Type B pancreatic cell (in vitro differentiated cells): ENCODE measurements around the gene ADAM12. TPM values are rescaled to one million over a fixed set of nuclear protein-coding genes. Genes with fewer than 3 reads are reported as not detected.

Experiments used
- DNase-seq: peaks from one replicate; pipeline ENCODE4 v3.0.0; 2021; ENCODE audit warnings: mixed read lengths; ENCODE audit not compliant: unreplicated experiment; ENCODE audit errors: extremely low spot score
- H3K27ac Mint-ChIP-seq: 2 replicates; pipeline ENCODE4 v1.8.0; 2021; ENCODE audit warnings: mild to moderate bottlenecking, mixed read lengths
- H3K27me3 Mint-ChIP-seq: 2 replicates; pipeline ENCODE4 v1.8.0; 2021; ENCODE audit warnings: mixed read lengths
- H3K36me3 Mint-ChIP-seq: 2 replicates; pipeline ENCODE4 v1.8.0; 2021; ENCODE audit warnings: mixed read lengths
- H3K4me1 Mint-ChIP-seq: one replicate; pipeline ENCODE4 v1.8.0; 2021; ENCODE audit warnings: mixed read lengths; ENCODE audit not compliant: unreplicated experiment
- H3K4me3 Mint-ChIP-seq: 2 replicates; pipeline ENCODE4 v1.8.0; 2021; ENCODE audit warnings: mild to moderate bottlenecking, mixed read lengths
- H3K9me3 Mint-ChIP-seq: 2 replicates; pipeline ENCODE4 v1.8.0; 2021; ENCODE audit warnings: mixed read lengths
- CTCF ChIP-seq: fragments of 200-600 bp; sonication (generic); conservative IDR thresholded peaks from 2 replicates; pipeline ENCODE4 v1.5.0; 2021; ENCODE audit warnings: antibody characterized with exemption, mild to moderate bottlenecking
- total RNA-seq: library from RNA; stranded (reverse); gene quantifications from 2 replicates; pipeline ENCODE4 v1.2.1, GENCODE V29; 2021; ENCODE audit warnings: low replicate concordance

Gene ADAM12
- total RNA-seq, 1 donor from 2014 or later, result 31.6 TPM

GRCh38 chr10:126119599-126119998 lies 268.7 kb downstream of the ADAM12 start:
- no peak overlapping the region for H3K27ac Mint-ChIP-seq
- H3K36me3 Mint-ChIP-seq, result no peaks in the 10 kb centered on the region
- no peak for TF ChIP-seq CTCF
- H3K27me3 Mint-ChIP-seq, result peaks cover 3% of the 10 kb centered on the region
- H3K9me3 Mint-ChIP-seq, result peaks cover 5% of the 10 kb centered on the region
- H3K4me1 Mint-ChIP-seq, result peaks cover 16% of the 10 kb centered on the region
- no peak overlapping the region for H3K4me3 Mint-ChIP-seq
- DNase-seq, result no peak

GRCh38 chr10:126118476-126118875 lies 269.8 kb downstream of the ADAM12 start:
- no peak for DNase-seq
- H3K27ac Mint-ChIP-seq, result no peak overlapping the region
- TF ChIP-seq CTCF, result no peak
- H3K4me3 Mint-ChIP-seq, result no peak overlapping the region
- peaks cover 3% of the 10 kb centered on the region for H3K27me3 Mint-ChIP-seq
- peaks cover 5% of the 10 kb centered on the region for H3K36me3 Mint-ChIP-seq
- peaks cover 11% of the 10 kb centered on the region for H3K4me1 Mint-ChIP-seq
- peaks cover 8% of the 10 kb centered on the region for H3K9me3 Mint-ChIP-seq

- H3K27ac Mint-ChIP-seq, result no peak overlapping the region
Observed at GRCh38 chr10:126117196-126117595, 271.1 kb downstream of the ADAM12 start.

GRCh38 chr10:126115886-126116285 lies 272.4 kb downstream of the ADAM12 start:
- Mint-ChIP-seq H3K27me3 (peaks cover 3% of the 10 kb centered on the region), H3K9me3 (peaks cover 17% of the 10 kb centered on the region), H3K27ac (no peak overlapping the region), H3K36me3 (peaks cover 9% of the 10 kb centered on the region), H3K4me1 (peaks cover 9% of the 10 kb centered on the region), H3K4me3 (no peak overlapping the region)
- DNase-seq, result no peak
- TF ChIP-seq CTCF, result no peak

More at GRCh38 chr10:126117196-126117595, 271.1 kb downstream of the ADAM12 start:
- no peak for DNase-seq
- no peak for TF ChIP-seq CTCF
- Mint-ChIP-seq H3K36me3 (peaks cover 9% of the 10 kb centered on the region), H3K9me3 (peaks cover 13% of the 10 kb centered on the region), H3K27me3 (peaks cover 3% of the 10 kb centered on the region), H3K4me3 (no peak overlapping the region), H3K4me1 (peaks cover 7% of the 10 kb centered on the region)

GRCh38 chr10:126114884-126115555 lies 273.3 kb downstream of the ADAM12 start:
- Mint-ChIP-seq H3K4me1 (peaks cover 18% of the 10 kb centered on the region), H3K9me3 (peaks cover 17% of the 10 kb centered on the region), H3K36me3 (peaks cover 9% of the 10 kb centered on the region), H3K4me3 (no peak overlapping the region), H3K27me3 (peaks cover 3% of the 10 kb centered on the region), H3K27ac (no peak overlapping the region)
- no peak for DNase-seq
- TF ChIP-seq CTCF, result no peak
